Breast epithelium (tissue), 3 donors: ENCODE results near the gene GLYATL2.

ENCODE experiments used
- CTCF ChIP-seq, 3 donors: fragments of 450-650 bp; IDR thresholded peaks; one replicate each; pipeline ENCODE4 v1.5.1; 2016 to 2017; ENCODE audit warnings: antibody characterized with exemption in 3 of 3, mild to moderate bottlenecking in 3 of 3, moderate library complexity in 3 of 3
- POLR2A ChIP-seq: fragments of 450-650 bp; IDR thresholded peaks from one replicate; pipeline ENCODE4 v1.6.1; 2016; ENCODE audit warnings: antibody characterized with exemption, mild to moderate bottlenecking, moderate library complexity
- POLR2AphosphoS5 ChIP-seq, 3 donors: sonication (generic); formaldehyde crosslinking; IDR thresholded peaks; one replicate each; pipeline ENCODE4 v1.6.1; 2017; ENCODE audit warnings: antibody characterized with exemption in 3 of 3

- TF ChIP-seq CTCF (IDR thresholded peaks at IDR 0.05) (peak in 1 of 3 donors; percentile 13), POLR2AphosphoS5 (IDR thresholded peaks at IDR 0.05) (no peak), POLR2A (no peak)
Measured at GRCh38 chr11:58788355-58789023, 56.0 kb downstream of the GLYATL2 start.
